Calu3 (cell line): ENCODE data around the gene CLDN19. TPM values are rescaled to one million over a fixed set of nuclear protein-coding genes. Genes with fewer than 3 reads are reported as not detected.

ENCODE experiments used
- BruUV-seq: library from RNA; stranded (reverse); fragments of 400-500 nt; replicated peaks from 2 replicates; lab custom pipeline; 2021; lab: Mats Ljungman, UMichigan
- CTCF ChIA-PET: fragments of 300-600 bp; sonication (Branson Sonifier 250); formaldehyde crosslinking; loops from one replicate; lab custom pipeline; 2022; ENCODE audit warnings: antibody characterized with exemption; lab: Charles Lee
- DNase-seq: peaks from one replicate; pipeline ENCODE4 v3.0.0; 2022
- H3K27ac Mint-ChIP-seq: one replicate; pipeline ENCODE4 v1.8.0; 2022; ENCODE audit warnings: mixed read lengths; ENCODE audit not compliant: unreplicated experiment
- H3K27me3 Mint-ChIP-seq: one replicate; pipeline ENCODE4 v1.8.0; 2022; ENCODE audit warnings: mixed read lengths; ENCODE audit not compliant: unreplicated experiment
- H3K36me3 Mint-ChIP-seq: one replicate; pipeline ENCODE4 v1.8.0; 2022; ENCODE audit warnings: mild to moderate bottlenecking, moderate library complexity, mixed read lengths; ENCODE audit not compliant: insufficient read depth, unreplicated experiment
- H3K4me1 Mint-ChIP-seq: one replicate; pipeline ENCODE4 v1.8.0; 2022; ENCODE audit warnings: mild to moderate bottlenecking, low read depth, mixed read lengths; ENCODE audit not compliant: unreplicated experiment
- H3K4me3 Mint-ChIP-seq: one replicate; pipeline ENCODE4 v1.8.0; 2022; ENCODE audit warnings: mild to moderate bottlenecking, low read depth, moderate library complexity, mixed read lengths; ENCODE audit not compliant: unreplicated experiment
- H3K9me3 Mint-ChIP-seq: one replicate; pipeline ENCODE4 v1.8.0; 2022; ENCODE audit warnings: low read depth, mixed read lengths; ENCODE audit not compliant: unreplicated experiment
- CTCF ChIP-seq: fragments of 200-600 bp; IDR thresholded peaks from one replicate; pipeline ENCODE4 v1.8.0; 2022; ENCODE audit warnings: antibody characterized with exemption; ENCODE audit not compliant: unreplicated experiment
- intact Hi-C: fragments of 100-400 bp; cut with micrococcal nuclease; formaldehyde crosslinking; loops from one replicate; pipeline ENCODE4 v1.10.0; 2022; ENCODE audit not compliant: unreplicated experiment
- total RNA-seq: library from RNA; stranded (reverse); gene quantifications from 2 replicates; pipeline ENCODE4 v1.2.3, GENCODE V29; 2022

The CLDN19 gene
- total RNA-seq, 1 experiment from 2014 or later, result not detected

- Mint-ChIP-seq H3K27ac (no peak overlapping the region), H3K36me3 (peaks cover 6% of the 10 kb centered on the region), H3K27me3 (peaks cover 16% of the 10 kb centered on the region), H3K9me3 (no peaks in the 10 kb centered on the region), H3K4me3 (no peak overlapping the region), H3K4me1 (no peaks in the 10 kb centered on the region)
- TF ChIP-seq CTCF, result no peak
- CTCF ChIA-PET, result no interaction called here
- DNase-seq, result no peak
- no TSS peak for BruUV-seq
- intact Hi-C loops, result no loop called here
Observed at GRCh38 chr1:42742141-42742540, 2.1 kb upstream of the CLDN19 start.

GRCh38 chr1:42741706-42742105 lies 1.7 kb upstream of the CLDN19 start:
- no peak for DNase-seq
- no peak overlapping the region for H3K27ac Mint-ChIP-seq
- no peaks in the 10 kb centered on the region for H3K4me1 Mint-ChIP-seq
- H3K4me3 Mint-ChIP-seq, result no peak overlapping the region
- CTCF ChIA-PET, result no interaction called here
- intact Hi-C loops, result no loop called here
- H3K9me3 Mint-ChIP-seq, result no peaks in the 10 kb centered on the region
- peaks cover 6% of the 10 kb centered on the region for H3K36me3 Mint-ChIP-seq
- H3K27me3 Mint-ChIP-seq, result peaks cover 16% of the 10 kb centered on the region
- TF ChIP-seq CTCF, result no peak
- no TSS peak for BruUV-seq

- Mint-ChIP-seq H3K36me3 (peaks cover 6% of the 10 kb centered on the region), H3K27me3 (peaks cover 16% of the 10 kb centered on the region), H3K4me3 (no peak overlapping the region), H3K27ac (no peak overlapping the region), H3K4me1 (no peaks in the 10 kb centered on the region), H3K9me3 (no peaks in the 10 kb centered on the region)
- TF ChIP-seq CTCF, result no peak
- no peak for DNase-seq
- CTCF ChIA-PET, result no interaction called here
- no TSS peak for BruUV-seq
- intact Hi-C loops, result no loop called here
Observed at GRCh38 chr1:42740851-42741580, 980 bp upstream of the CLDN19 start.

- no TSS peak for BruUV-seq
- CTCF ChIA-PET, result interaction anchor here (0.7 kb wide), 1 partner anchor 578 kb away, joined by 3 read pairs; no protein-coding TSS in a partner anchor
- H3K27me3 Mint-ChIP-seq, result peaks cover 11% of the 10 kb centered on the region
- H3K4me1 Mint-ChIP-seq, result no peaks in the 10 kb centered on the region
- H3K36me3 Mint-ChIP-seq, result no peaks in the 10 kb centered on the region
- DNase-seq, result no peak
- no peak overlapping the region for H3K27ac Mint-ChIP-seq
- no peak overlapping the region for H3K4me3 Mint-ChIP-seq
- TF ChIP-seq CTCF, result no peak
- intact Hi-C loops, result no loop called here
- no peaks in the 10 kb centered on the region for H3K9me3 Mint-ChIP-seq
Observed at GRCh38 chr1:42738678-42739226, 1.3 kb downstream of the CLDN19 start.
